Neural cell (in vitro differentiated cells): ENCODE results near the gene KRT86. TPM values are rescaled to one million over a fixed set of nuclear protein-coding genes. Genes with fewer than 3 reads are reported as not detected.

Source experiments
- H2AFZ ChIP-seq: fragments of 200-600, 300-800 bp; sonication (generic), shearing (Covaris generic); 2 replicates; pipeline ENCODE4 v1.6.0; 2014; ENCODE audit warnings: low read depth, mild to moderate bottlenecking, antibody characterized with exemption, low read length, moderate library complexity
- H3F3A ChIP-seq: fragments of 200-600 bp; shearing (Covaris generic); 2 replicates; pipeline ENCODE4 v1.6.1; 2016; ENCODE audit warnings: mild to moderate bottlenecking, moderate library complexity, mixed read lengths, antibody characterized with exemption, low read length; ENCODE audit not compliant: insufficient read depth, poor library complexity, severe bottlenecking
- H3K27ac ChIP-seq: fragments of 200-600, 300-800 bp; sonication (generic), shearing (Covaris generic); 2 replicates; pipeline ENCODE4 v1.5.1; 2014; ENCODE audit warnings: mild to moderate bottlenecking, low read length, moderate library complexity
- H3K27me3 ChIP-seq: fragments of 300-800, 200-600 bp; sonication (generic), shearing (Covaris generic); 2 replicates; pipeline ENCODE4 v1.6.0; 2014; ENCODE audit warnings: mild to moderate bottlenecking, low read depth, low read length, moderate library complexity; ENCODE audit not compliant: insufficient read depth
- H3K36me3 ChIP-seq: fragments of 300-800, 200-600 bp; sonication (generic), shearing (Covaris generic); 2 replicates; pipeline ENCODE4 v1.5.1; 2014; ENCODE audit warnings: mild to moderate bottlenecking, antibody characterized with exemption, low read length, moderate library complexity; ENCODE audit not compliant: insufficient read depth
- H3K4me2 ChIP-seq: fragments of 300-800, 200-600 bp; sonication (generic), shearing (Covaris generic); 2 replicates; pipeline ENCODE4 v1.6.0; 2014; ENCODE audit warnings: mild to moderate bottlenecking, low read length
- H3K4me3 ChIP-seq: fragments of 300-800, 200-600 bp; sonication (generic), shearing (Covaris generic); 2 replicates; pipeline ENCODE4 v1.5.1; 2014; ENCODE audit warnings: mild to moderate bottlenecking, low read length, moderate library complexity
- H3K79me2 ChIP-seq: fragments of 200-600 bp; shearing (Covaris generic); replicated peaks from 2 replicates; pipeline ENCODE4 v1.6.0; 2014; ENCODE audit warnings: mild to moderate bottlenecking, low read length, moderate library complexity; ENCODE audit not compliant: insufficient read depth
- H3K9ac ChIP-seq: fragments of 300-800, 200-600 bp; sonication (generic), shearing (Covaris generic); 2 replicates; pipeline ENCODE4 v1.6.1; 2016; ENCODE audit warnings: mild to moderate bottlenecking, low read length, mixed read lengths
- H3K9me2 ChIP-seq: fragments of 200-600 bp; shearing (Covaris generic); 2 replicates; pipeline ENCODE4 v1.6.1; 2016; ENCODE audit warnings: mild to moderate bottlenecking, low read length, mixed read lengths; ENCODE audit not compliant: insufficient read depth
- H3K9me3 ChIP-seq: fragments of 200-600, 300-800 bp; sonication (generic), shearing (Covaris generic); 2 replicates; pipeline ENCODE4 v1.6.1; 2016; ENCODE audit warnings: mild to moderate bottlenecking, mixed run types, low read length, moderate library complexity, mixed read lengths
- H4K20me1 ChIP-seq: fragments of 200-600 bp; shearing (Covaris generic); 2 replicates; pipeline ENCODE4 v1.6.1; 2016; ENCODE audit warnings: mild to moderate bottlenecking, mixed run types; ENCODE audit not compliant: insufficient read depth
- EP300 ChIP-seq: fragments of 450-650 bp; conservative IDR thresholded peaks from 2 replicates; pipeline ENCODE4 v1.6.1; 2014; ENCODE audit warnings: antibody characterized with exemption, mild to moderate bottlenecking, moderate library complexity; ENCODE audit not compliant: poor library complexity, severe bottlenecking
- EZH2 ChIP-seq: fragments of 200-600, 300-800 bp; shearing (Covaris generic), sonication (generic); IDR thresholded peaks from 2 replicates; pipeline ENCODE4 v1.6.1; 2014; ENCODE audit warnings: antibody characterized with exemption, low read length, borderline replicate concordance, mild to moderate bottlenecking; ENCODE audit not compliant: insufficient read depth, poor library complexity, severe bottlenecking
- MXI1 ChIP-seq: fragments of 450-650 bp; conservative IDR thresholded peaks from 2 replicates; pipeline ENCODE4 v1.6.1; 2014; ENCODE audit warnings: antibody characterized with exemption, mild to moderate bottlenecking; ENCODE audit not compliant: poor library complexity, severe bottlenecking
- POLR2AphosphoS5 ChIP-seq: IDR thresholded peaks from 2 replicates; pipeline ENCODE4 v1.6.1; 2012
- RAD21 ChIP-seq: fragments of 450-650 bp; conservative IDR thresholded peaks from 2 replicates; pipeline ENCODE4 v1.6.1; 2014; ENCODE audit warnings: antibody characterized with exemption, mild to moderate bottlenecking, moderate library complexity
- SMC3 ChIP-seq: fragments of 450-650 bp; conservative IDR thresholded peaks from 2 replicates; pipeline ENCODE4 v1.6.1; 2014; ENCODE audit warnings: antibody characterized with exemption, mild to moderate bottlenecking, moderate library complexity; ENCODE audit not compliant: poor library complexity
- TAF1 ChIP-seq: IDR thresholded peaks from 2 replicates; pipeline ENCODE4 v1.6.1; 2012; ENCODE audit warnings: low read depth
- polyA plus RNA-seq: library from polyadenylated mRNA; depleted of rRNA; stranded (reverse); fragments of >200 nt; gene quantifications from 2 replicates; pipeline ENCODE4 v1.2.3, GENCODE V29; 2014
- TF ChIP-seq, protein P1 (sequence below): fragments of 450-650 bp; IDR thresholded peaks from 2 replicates; pipeline ENCODE4 v1.5.1; 2014; ENCODE audit warnings: antibody characterized with exemption, mild to moderate bottlenecking, moderate library complexity; ENCODE audit not compliant: poor library complexity, severe bottlenecking
- TF ChIP-seq, protein P2 (sequence below): IDR thresholded peaks from 2 replicates; pipeline ENCODE4 v1.6.1; 2012; ENCODE audit warnings: borderline replicate concordance

The KRT86 gene
- polyA plus RNA-seq, 1 donor from 2014 or later = not detected

DNA sequence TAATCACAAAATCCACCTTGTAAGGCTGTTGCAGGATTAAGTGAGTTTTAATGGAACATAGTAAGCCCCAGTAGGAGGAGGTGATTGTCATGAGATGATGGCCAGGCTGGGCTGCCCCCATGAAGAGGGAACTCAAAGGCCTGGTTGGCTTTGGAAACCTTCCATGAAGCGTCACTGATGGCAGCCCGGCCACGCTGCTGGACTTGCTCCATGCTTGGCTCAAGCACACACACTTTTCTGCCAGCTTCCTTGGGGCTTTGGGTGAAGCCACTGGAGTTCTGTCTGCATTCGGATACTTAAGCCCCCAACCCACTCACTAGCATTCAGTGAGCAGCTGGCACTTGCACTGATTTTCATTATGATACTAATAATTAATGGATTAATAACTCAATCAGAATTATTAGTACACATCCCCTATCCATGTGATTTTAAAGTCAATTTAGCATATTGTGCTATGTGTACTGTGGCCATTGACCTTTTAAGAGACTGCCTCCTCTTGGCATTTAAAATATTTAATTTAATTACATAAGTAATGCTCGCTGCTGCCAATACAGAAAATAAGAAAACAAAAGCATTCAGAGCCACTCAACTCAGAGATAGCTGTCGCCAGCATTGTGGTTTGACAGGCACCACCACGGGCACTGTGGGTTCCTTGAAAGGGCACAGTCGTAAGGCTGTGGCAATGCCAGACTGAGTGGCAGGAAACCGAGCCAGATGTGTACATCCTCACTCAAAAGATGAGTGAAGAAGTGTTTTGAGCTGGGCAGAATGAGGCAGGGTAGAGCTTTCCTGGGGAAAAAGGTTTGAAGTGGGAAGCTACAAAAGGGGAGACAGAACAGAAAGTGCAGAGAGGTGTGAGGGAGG, 77.0 kb downstream of the KRT86 start:
- TF ChIP-seq MXI1 = no peak
- no peak for TF ChIP-seq POLR2AphosphoS5
- TF ChIP-seq EZH2 = no peak
- TF ChIP-seq RAD21 = no peak
- TF ChIP-seq SMC3 = no peak
- no peak for TF ChIP-seq EP300
- TF ChIP-seq, protein P1, sequence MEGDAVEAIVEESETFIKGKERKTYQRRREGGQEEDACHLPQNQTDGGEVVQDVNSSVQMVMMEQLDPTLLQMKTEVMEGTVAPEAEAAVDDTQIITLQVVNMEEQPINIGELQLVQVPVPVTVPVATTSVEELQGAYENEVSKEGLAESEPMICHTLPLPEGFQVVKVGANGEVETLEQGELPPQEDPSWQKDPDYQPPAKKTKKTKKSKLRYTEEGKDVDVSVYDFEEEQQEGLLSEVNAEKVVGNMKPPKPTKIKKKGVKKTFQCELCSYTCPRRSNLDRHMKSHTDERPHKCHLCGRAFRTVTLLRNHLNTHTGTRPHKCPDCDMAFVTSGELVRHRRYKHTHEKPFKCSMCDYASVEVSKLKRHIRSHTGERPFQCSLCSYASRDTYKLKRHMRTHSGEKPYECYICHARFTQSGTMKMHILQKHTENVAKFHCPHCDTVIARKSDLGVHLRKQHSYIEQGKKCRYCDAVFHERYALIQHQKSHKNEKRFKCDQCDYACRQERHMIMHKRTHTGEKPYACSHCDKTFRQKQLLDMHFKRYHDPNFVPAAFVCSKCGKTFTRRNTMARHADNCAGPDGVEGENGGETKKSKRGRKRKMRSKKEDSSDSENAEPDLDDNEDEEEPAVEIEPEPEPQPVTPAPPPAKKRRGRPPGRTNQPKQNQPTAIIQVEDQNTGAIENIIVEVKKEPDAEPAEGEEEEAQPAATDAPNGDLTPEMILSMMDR = no peak
- no peak for TF ChIP-seq TAF1
- TF ChIP-seq, protein P2, sequence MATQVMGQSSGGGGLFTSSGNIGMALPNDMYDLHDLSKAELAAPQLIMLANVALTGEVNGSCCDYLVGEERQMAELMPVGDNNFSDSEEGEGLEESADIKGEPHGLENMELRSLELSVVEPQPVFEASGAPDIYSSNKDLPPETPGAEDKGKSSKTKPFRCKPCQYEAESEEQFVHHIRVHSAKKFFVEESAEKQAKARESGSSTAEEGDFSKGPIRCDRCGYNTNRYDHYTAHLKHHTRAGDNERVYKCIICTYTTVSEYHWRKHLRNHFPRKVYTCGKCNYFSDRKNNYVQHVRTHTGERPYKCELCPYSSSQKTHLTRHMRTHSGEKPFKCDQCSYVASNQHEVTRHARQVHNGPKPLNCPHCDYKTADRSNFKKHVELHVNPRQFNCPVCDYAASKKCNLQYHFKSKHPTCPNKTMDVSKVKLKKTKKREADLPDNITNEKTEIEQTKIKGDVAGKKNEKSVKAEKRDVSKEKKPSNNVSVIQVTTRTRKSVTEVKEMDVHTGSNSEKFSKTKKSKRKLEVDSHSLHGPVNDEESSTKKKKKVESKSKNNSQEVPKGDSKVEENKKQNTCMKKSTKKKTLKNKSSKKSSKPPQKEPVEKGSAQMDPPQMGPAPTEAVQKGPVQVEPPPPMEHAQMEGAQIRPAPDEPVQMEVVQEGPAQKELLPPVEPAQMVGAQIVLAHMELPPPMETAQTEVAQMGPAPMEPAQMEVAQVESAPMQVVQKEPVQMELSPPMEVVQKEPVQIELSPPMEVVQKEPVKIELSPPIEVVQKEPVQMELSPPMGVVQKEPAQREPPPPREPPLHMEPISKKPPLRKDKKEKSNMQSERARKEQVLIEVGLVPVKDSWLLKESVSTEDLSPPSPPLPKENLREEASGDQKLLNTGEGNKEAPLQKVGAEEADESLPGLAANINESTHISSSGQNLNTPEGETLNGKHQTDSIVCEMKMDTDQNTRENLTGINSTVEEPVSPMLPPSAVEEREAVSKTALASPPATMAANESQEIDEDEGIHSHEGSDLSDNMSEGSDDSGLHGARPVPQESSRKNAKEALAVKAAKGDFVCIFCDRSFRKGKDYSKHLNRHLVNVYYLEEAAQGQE = no peak
- Histone ChIP-seq H3K36me3 (no peaks in the 10 kb centered on the region), H3K27me3 (no peaks in the 10 kb centered on the region), H3K27ac (no peak overlapping the region), H3F3A (no peaks in the 10 kb centered on the region), H3K9me2 (no peaks in the 10 kb centered on the region), H4K20me1 (no peaks in the 10 kb centered on the region), H3K9me3 (no peaks in the 10 kb centered on the region), H3K4me2 (no peak overlapping the region), H3K79me2 (no peaks in the 10 kb centered on the region), H2AFZ (no peak overlapping the region), H3K4me3 (no peak overlapping the region), H3K9ac (no peak overlapping the region)

DNA sequence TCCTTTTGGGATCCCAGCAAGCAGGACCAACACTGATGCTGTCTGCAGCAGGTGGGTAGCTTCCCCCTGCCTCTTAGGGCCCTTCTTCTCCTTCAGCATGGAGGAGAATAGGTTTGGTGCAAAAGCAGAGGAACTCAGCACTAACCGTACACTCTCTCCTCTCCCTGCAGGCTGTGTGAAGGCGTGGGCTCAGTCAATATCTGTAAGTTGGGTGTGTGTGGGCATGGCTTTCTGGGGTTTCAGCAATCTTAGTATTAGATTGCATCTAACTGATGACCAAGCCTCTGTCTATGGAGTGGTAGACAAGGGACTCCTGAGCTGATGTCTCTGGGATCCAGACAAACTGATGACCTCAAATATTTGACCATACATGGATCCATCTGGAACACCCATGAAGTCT, 78.5 kb downstream of the KRT86 start:
- H3K9ac ChIP-seq = no peak overlapping the region
- no peaks in the 10 kb centered on the region for H3K27me3 ChIP-seq
- H4K20me1 ChIP-seq = no peaks in the 10 kb centered on the region
- no peak overlapping the region for H3K4me2 ChIP-seq
- no peaks in the 10 kb centered on the region for H3K9me3 ChIP-seq
- H3F3A ChIP-seq = no peaks in the 10 kb centered on the region
- H2AFZ ChIP-seq = no peak overlapping the region
- no peaks in the 10 kb centered on the region for H3K79me2 ChIP-seq
- TF ChIP-seq POLR2AphosphoS5 (no peak), SMC3 (no peak), MXI1 (no peak)
- no peak overlapping the region for H3K4me3 ChIP-seq
- no peaks in the 10 kb centered on the region for H3K36me3 ChIP-seq
- no peaks in the 10 kb centered on the region for H3K9me2 ChIP-seq
- no peak overlapping the region for H3K27ac ChIP-seq
